GF-D8 (cell line): Measurements from ENCODE around the gene CABP7.

Experiments used
- DNase-seq: peaks from one replicate; lab custom pipeline; 2025; lab: John Stamatoyannopoulos, UW

Gene CABP7

GRCh38 chr22:29702000-29702930 is 17.5 kb upstream of the CABP7 start:
- no peak for DNase-seq

- DNase-seq, result no peak
Observed at GRCh38 chr22:29702931-29703501, 16.8 kb upstream of the CABP7 start.

GRCh38 chr22:29703569-29704195 is 16.1 kb upstream of the CABP7 start:
- no peak for DNase-seq

- DNase-seq, result no peak
Observed at GRCh38 chr22:29704528-29705285, 15.1 kb upstream of the CABP7 start.

- DNase-seq, result no peak
Observed at GRCh38 chr22:29705651-29706050, 14.2 kb upstream of the CABP7 start.

GRCh38 chr22:29706486-29706885 is 13.3 kb upstream of the CABP7 start:
- no peak for DNase-seq

- no peak for DNase-seq
Observed at GRCh38 chr22:29707010-29707409, 12.8 kb upstream of the CABP7 start.

GRCh38 chr22:29707471-29707870 is 12.3 kb upstream of the CABP7 start:
- no peak for DNase-seq

GRCh38 chr22:29710193-29710592 is 9.6 kb upstream of the CABP7 start:
- DNase-seq, result no peak

- DNase-seq, result no peak
Observed at GRCh38 chr22:29710922-29711593, 8.7 kb upstream of the CABP7 start.

GRCh38 chr22:29712119-29712518 is 7.7 kb upstream of the CABP7 start:
- DNase-seq, result no peak

GRCh38 chr22:29713156-29713727 is 6.6 kb upstream of the CABP7 start:
- DNase-seq, result no peak

- no peak for DNase-seq
Observed at GRCh38 chr22:29715240-29715639, 4.6 kb upstream of the CABP7 start.

GRCh38 chr22:29715705-29716104 is 4.1 kb upstream of the CABP7 start:
- no peak for DNase-seq

GRCh38 chr22:29716814-29717545 is 2.8 kb upstream of the CABP7 start:
- DNase-seq, result no peak

- no peak for DNase-seq
Observed at GRCh38 chr22:29717789-29718188, 2.0 kb upstream of the CABP7 start.

GRCh38 chr22:29718949-29719898 is 579 bp upstream of the CABP7 start:
- DNase-seq, result no peak

- DNase-seq, result no peak
Observed at GRCh38 chr22:29720811-29721323, 1.1 kb downstream of the CABP7 start.

- no peak for DNase-seq
Observed at GRCh38 chr22:29722151-29722550, 2.3 kb downstream of the CABP7 start.
